SIG-M5 (cell line): ENCODE data around the gene ASB9.
"Not testable (repeated sequence)": the region's sequence is repeated elsewhere in the genome, so short reads cannot be mapped to it uniquely, and the experiment has no call there.

Source experiments
- DNase-seq: peaks from one replicate; lab custom pipeline; 2025; lab: John Stamatoyannopoulos, UW

Gene ASB9

DNA sequence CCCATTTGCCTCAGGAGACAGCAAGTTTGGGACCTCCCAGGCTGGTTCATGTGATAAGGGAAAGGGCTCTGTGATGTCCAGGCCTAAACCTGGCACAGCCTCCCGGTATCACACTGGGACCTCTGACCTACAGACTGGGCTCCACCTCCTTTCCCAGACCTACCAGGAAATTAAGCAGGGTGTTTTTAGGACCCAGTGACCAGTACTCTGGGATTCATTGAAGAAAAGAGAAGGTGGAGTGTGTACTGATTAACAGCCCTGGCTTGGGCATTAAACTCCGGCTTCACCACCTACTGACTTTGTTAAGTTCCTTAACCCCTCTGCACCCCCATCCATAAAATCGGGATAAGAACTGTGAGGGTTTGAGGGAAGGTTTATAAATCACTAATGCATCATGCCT lies 28.6 kb downstream of the ASB9 start:
- DNase-seq: no peak

DNA sequence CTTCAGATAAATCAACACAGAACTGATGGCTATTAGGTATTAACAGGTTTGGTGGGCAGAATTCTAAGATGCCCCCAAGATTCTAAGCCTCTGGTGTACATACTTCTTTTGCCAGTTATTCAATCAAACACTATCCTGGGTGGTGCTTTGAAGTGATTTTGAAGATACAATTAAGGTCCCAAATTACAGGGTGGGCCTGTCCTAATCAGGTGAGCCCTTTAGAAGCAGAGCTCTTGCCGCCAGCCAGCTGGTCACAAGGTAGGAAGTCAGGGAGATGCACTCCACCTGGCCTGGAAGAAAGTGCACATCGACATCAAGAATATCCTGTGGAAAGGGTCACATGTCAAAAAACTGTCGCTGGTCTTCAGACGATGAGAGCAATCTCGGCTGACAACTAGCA lies 29.5 kb downstream of the ASB9 start:
- no peak for DNase-seq

DNA sequence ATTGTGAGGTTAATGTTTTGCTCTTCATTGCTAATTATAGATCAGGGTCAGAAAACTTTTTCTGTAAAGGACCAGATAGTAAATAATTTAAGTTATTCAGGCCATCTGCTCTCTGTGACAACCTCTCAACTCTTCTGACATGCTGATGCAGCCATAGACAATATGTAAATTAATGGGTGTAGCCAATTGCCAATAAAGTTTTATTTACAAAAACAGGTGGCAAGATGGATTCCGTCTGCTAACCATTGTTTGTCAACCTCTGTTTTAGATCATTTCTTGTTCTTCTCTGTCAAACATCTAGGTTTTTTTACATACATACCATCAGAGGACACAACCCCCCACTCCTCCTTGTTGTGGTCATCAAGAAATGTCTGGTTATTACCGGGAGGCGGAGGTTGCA lies 33.7 kb downstream of the ASB9 start:
- DNase-seq: no peak

DNA sequence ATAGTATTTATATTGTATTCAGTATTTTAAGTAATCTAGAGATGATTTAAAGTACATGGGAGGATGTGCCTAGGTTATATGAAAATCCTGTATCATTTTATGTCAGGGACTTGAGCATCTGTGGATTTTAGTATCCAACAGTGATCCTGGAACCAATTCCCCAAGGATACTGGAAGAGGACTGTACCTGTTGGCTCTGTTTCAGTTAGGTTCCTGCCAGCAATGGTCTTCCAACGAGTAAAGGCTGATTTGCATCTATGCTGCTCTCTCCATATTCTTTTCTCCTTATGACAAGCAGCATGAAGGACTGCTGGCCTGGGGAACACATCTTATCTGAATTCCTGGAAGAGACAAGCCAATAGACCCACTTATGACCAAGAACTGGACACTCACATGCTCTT lies 34.9 kb downstream of the ASB9 start:
- no peak for DNase-seq

DNA sequence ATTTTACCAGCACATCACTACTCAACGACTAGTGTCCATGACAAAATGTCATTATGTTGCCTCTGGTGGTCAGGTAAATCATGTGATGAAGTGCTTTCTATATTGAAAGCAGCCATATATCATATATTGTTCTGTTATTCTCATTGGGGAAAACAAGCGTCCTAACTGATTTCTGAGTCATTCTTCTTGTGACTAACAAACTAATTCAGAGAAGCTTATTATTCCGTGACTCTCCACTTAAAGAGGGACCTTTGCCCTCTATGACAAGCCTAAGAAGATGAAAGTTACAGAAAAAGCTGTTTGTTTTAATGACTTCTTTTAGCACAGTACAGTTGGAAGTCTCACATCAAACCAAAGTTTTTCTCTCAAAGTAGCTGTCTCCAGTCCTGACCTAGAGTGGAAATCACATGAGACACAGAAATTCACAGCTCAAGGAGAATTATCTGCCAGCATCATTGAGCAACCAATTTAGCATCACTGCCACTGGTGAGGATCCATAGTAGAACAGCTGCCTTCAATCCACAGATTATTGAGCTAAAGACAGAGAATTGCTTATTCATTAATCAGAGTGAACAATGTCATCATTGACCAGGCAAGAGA lies 36.4 kb downstream of the ASB9 start:
- DNase-seq: no peak

DNA sequence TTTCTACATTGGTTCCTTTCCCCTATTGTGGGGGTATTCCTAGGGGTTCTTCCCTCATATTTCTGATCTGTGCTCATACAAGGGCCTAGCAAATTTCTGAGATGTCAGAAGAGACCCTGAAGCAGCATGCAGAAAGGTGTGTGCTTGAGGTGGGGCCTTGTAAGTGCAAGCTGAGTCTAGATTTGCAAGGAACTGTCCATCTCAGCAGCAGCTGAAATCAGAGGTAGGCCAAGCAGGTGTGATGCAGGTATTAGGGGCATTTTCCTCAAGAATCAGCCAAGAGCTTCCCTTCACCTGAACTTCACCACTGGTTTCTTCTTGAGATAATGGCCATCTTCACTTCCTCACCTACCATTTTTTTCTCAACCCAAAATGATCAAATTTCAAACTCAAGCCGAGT lies 45.1 kb downstream of the ASB9 start:
- DNase-seq: no peak

DNA sequence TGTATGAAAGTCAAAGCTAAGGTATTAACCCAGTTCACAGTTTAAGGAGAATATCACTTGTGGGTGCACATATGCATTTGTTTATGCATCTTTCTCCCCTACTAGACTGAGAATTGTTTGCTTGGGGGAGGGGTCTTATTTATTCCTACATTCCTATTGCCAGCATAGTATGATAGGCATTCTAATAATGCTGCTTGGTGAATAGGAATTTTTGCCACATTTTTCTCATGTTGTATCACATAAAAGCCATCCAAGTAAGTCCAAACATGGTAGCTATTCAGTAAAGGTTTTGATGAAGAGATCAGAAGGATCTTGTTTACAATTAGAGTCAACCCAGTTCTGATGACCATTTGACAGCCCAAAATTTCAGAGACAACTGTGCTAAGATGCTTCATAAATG lies 48.6 kb downstream of the ASB9 start:
- no peak for DNase-seq

DNA sequence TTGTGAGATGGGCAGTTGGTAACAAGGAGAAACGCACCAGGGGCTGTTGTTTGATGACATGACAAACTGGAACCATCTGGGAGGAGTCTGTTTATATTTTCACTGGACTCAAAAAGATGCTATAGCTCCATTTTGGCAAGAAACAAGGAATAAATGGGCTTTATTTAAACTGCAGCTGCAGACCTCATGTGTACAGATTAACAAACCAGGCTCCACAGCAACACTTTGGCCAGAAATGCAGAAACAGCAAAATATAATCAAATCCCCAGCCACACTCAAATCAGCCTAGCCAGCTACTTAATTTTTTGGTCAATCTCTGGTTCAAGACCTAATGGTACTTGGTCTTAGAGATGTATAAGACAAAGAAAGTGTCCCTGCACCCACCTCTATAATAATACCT lies 52.7 kb downstream of the ASB9 start:
- no peak for DNase-seq

DNA sequence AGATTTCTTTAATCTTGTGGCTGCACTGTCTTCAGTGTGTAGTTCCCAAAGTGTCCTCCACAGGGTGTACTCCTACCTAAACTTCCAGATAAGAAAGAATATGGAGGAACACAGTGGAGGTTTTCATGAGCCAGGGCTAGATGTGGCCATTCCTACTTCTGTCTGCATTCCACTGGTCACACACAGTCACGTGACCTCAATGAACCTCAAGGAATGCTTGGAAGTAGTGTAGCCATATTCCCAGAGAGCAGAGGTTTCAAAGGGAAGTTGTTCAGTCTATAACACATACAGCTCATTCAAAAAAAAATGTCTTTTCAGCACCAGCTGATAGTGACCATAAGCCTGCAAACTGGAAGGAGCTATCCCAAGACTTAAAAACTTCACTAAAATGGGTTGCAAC lies 53.6 kb downstream of the ASB9 start:
- no peak for DNase-seq

DNA sequence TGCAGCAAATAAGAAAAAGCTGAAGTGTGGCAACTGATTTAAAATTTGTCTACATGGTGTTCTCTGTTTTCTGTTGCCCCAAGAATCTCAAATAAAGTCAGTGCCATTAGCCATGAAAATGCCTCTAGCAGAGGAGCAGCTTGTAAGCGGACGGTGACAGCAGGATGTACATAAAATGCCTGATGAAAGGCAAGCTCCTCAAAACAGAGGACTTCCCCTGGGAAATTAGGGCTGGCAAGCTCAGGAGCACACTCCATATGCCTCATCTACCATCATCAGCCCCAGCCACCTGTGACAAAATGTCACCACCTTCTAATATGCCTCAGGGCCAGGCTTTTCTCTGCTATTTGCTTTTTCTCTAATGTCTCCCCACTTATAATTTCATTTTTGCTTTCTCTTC lies 54.5 kb downstream of the ASB9 start:
- DNase-seq: no peak

DNA sequence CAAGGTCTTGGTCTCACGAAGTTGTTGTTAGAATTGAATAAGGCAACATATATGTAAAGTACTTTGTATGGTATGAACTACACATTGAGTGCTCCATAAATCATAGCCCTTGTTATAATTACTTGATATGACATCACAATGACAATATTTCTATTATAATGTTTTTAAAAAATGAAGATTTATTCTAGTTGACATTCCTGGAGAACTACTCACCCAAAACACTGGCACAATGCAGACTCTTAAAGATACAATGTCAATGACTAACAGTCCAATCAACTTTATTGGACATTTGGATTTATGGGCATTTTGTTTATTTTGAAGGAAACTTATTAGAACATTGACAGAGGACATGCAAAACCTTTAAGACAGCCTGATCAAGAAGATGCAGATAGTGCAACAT lies 55.3 kb downstream of the ASB9 start:
- DNase-seq: no peak

DNA sequence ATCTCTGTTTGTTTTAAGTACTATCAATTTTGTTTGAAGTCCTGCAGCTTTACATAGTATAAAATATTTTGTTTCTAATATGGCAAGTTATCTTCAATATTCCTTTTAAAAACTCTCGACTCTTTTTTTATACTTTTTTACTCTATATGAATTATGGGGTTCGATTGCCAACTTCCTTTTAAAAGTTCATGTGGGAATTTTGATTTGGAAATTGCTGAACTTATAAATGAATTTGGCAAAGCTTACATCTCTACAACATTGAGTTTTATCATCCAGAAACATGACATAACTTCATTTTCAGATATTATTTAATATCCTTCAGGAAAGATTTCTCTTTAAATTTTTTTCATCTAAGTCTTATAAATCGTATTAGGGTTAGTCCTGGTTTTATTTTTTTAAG lies 60.8 kb downstream of the ASB9 start:
- no peak for DNase-seq

DNA sequence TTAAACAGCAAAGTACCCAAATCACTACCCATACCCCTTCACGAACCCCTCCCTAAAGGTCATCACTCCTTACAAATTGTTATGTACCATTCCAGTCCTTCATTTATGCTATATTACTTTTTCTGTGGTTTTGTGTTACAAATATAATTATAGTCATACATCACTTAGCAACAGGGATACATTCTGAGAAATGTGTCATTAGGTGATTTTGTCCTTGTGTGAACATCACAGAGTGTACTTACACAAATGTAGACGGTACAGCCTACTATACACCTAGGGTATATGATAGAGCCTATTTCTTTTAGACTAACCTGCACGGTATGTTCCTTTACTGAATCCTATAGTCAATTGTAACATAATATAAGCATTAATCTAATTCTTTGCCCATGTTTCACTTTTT lies 61.9 kb downstream of the ASB9 start:
- DNase-seq: no peak

DNA sequence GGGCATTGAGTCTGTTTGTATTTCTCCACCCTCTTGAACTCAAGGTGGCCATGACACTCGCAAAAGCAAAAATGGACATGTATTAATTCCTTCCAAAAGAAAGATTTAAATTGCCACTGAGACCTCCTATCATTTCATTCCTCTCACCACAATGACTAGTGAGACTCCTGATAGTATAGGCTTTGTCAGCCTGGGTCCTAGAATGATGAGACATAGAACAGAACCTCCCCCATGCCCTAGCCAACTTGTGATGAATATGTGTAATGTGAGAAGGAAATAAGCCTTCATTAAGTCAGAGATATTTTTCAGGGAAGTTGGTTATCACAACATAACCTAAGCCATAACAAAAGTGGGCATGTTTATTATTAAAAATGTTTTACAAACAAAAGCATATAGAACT lies 62.5 kb downstream of the ASB9 start:
- DNase-seq: no peak

DNA sequence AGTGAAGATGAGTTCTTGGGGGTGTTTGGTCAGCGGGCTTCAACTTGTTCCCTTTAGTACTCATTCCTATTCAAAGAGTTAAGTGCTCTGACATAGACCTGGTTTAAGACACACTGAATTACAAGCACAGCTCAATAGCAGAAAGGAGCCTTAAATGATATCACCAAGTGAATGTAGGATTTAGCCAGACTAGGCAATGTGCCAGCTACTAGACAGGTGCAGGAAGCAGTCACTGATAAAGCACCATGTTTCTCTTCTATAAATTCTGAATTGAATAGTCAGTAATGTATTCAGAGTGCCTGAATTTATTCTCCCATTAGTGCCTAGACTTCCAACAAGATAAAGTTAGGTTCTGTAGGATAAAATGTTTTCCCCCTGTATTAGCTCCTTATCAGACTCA lies 63.6 kb downstream of the ASB9 start:
- no peak for DNase-seq

DNA sequence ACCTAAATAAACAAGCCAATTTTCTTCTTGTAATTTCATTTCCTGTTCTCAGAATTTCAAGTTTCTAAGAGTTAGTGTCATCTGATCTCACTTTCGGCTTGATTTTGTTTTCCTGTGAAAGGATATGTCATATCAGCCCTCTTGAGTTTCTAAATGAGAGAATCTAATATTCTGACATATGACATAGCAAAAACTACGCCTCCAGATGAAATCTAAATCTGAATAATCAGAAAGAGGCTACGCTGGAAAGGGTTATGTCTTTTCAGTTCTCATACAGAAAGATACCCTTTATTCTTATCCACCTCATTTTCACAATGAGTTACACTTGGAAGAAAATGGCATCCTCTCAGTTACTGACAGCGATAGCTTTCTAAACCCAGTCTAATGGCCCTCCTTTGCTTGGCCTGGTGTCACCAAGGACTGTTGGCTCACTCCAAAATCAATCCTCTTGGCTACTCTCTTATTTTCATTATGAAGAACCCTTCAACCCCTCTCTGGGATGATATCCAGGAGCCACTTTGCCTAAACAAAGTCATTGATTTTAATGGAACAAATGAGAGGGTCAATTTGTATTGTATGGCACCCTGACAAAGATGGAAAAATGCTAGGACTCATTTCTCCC lies 65.6 kb downstream of the ASB9 start:
- DNase-seq: no peak

DNA sequence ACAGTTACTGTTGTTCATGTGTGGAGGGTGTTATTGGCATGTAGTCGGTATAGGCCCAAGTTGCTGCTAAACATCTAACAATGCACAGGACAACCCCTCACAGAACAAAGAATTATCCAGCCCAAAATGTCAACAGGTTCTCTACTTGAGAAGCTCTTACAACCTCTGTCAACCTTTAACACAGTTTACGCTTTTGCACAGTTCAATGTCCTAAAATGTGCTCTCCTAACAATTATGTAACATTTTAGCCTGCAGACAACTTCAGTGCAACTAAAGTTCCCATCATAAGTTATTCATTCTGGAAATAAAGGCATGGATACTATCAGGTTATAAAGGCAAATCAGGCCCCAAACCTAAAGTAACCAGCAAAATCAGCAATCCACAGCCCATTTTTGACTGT lies 66.2 kb downstream of the ASB9 start:
- no peak for DNase-seq

DNA sequence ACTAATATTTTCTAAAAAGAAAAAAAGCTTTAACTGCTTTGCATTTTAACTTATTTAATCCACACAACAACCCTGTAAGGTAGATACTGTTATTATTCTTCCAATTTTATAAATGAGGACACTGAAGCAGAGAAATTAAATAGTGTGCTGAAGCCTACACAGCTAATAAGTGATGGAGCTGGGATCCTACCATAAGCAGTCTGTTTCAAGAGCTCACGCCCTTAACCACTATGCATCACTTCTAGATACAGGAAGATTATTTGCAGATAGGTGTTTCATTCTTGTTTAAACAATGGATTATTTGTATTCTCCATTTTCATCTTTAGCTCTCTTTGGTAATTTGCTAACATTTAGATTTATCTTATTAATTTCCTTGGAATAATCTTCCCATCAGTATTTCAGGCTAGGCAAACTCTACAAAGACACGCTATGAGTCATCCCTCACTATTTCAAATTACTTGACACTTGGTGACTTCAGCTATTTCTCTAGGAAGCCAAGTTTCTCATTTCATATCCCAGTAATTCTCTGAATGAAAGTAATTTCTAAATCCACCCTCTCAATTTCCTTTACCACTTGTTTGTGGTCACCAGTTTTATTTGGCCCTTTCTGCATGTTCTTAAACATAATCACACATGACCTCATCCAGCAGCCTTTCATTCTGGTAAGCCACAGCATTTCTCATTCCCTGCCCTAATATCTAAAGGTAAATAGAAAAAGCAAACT lies 67.3 kb downstream of the ASB9 start:
- DNase-seq: no peak

DNA sequence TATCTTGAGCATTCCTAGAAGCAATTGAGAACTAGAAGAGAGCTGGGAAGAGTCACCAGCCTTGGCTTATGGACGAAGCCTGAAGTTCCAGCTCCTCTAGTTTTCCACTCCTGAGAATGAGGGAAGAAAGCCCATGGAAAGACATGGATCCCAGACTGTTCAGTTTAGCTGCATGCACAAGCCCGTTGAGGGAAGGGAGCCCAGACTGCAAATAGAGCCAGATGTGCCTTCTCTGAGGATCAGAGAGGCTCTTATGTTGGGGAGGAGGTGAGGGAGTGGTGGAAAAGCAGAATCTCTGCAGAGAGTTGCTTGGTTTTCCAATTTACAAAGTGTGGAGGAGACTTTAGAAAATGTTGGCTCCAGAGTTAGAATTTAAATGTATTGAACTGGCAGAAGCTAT lies 69.0 kb downstream of the ASB9 start:
- no peak for DNase-seq

DNA sequence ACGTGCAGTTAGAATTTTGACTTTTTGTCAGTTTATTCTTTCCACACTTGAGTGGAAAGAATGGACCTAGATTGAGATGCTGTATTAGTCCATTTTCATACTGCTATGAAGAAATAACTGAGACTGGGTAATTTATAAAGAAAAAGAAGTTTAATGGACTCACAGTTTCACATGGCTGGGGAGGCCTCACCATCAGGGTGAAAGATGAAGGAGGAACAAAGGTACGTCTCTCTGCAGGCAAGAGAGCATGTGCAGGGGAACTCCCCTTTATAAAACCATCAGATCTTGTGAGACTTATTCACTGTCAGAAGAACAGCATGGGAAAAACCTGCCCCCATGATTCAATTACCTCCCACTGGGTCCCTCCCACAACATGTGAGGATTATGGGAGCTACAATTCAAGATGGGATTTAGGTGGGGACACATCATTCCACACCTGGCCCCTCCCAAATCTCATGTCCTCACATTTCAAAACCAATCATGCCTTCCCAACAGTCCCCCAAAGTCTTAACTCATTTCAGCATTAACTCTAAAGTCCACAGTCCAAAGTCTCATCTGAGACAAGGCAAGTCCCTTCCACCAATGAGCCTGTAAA lies 71.2 kb downstream of the ASB9 start:
- DNase-seq: not testable (repeated sequence)

DNA sequence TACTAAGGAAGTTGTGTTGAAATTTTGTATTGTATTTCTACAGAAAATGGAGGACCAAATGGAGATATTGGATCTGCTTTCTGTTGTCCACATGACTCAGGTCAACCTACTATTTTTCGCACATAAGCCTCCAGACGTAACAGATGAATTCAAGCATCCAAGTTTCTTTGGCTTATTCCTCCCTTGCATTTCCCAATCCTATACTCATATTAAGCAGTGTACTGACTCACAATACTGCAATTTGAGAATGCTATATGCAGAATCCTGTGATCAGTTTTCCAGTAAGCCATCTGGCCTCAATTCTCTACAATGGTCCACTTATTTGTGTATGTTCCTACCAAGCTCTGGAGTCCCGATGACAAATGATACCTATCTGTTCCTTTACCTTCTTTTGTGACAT lies 75.7 kb downstream of the ASB9 start:
- no peak for DNase-seq
